ENCODE measurements around the gene WDR4.
A peak's percentile ranks its signal among the peaks of the same experiment; 100 is the strongest.
"Not testable (repeated sequence)": the region's sequence is repeated elsewhere in the genome, so short reads cannot be mapped to it uniquely, and the experiment has no call there.

The WDR4 gene

GRCh38 chr21:42854246-42855010, 24.9 kb downstream of the WDR4 start:
- H3K27ac Mint-ChIP-seq = no peak overlapping the region

GRCh38 chr21:42853621-42854020, 25.7 kb downstream of the WDR4 start:
- Mint-ChIP-seq H3K4me1 (peaks cover under 1% of the 10 kb centered on the region), H3K9me3 (peaks cover 4% of the 10 kb centered on the region), H3K27ac (no peak overlapping the region), H3K36me3 (peaks cover 27% of the 10 kb centered on the region), H3K27me3 (no peaks in the 10 kb centered on the region), H3K4me3 (no peak overlapping the region)
- no peak for DNase-seq (ENCODE audit: low spot score in 2 of 2)
- no peak for ATAC-seq (ENCODE audit: low read depth)

More at GRCh38 chr21:42854246-42855010, 24.9 kb downstream of the WDR4 start:
- Mint-ChIP-seq H3K4me3 (no peak overlapping the region), H3K4me1 (peaks cover 2% of the 10 kb centered on the region), H3K36me3 (peaks cover 22% of the 10 kb centered on the region), H3K9me3 (no peaks in the 10 kb centered on the region), H3K27me3 (no peaks in the 10 kb centered on the region)
- ATAC-seq (ENCODE audit: low read depth) (no peak), DNase-seq (ENCODE audit: low spot score in 2 of 2) (no peak)

- peaks cover 5% of the 10 kb centered on the region for H3K9me3 Mint-ChIP-seq
- no peak for DNase-seq (ENCODE audit: low spot score in 2 of 2)
- no peaks in the 10 kb centered on the region for H3K27me3 Mint-ChIP-seq
- peaks cover 32% of the 10 kb centered on the region for H3K36me3 Mint-ChIP-seq
- no peak for ATAC-seq (ENCODE audit: low read depth)
- H3K4me3 Mint-ChIP-seq = no peak overlapping the region
- peaks cover 4% of the 10 kb centered on the region for H3K4me1 Mint-ChIP-seq
- H3K27ac Mint-ChIP-seq = no peak overlapping the region
These were observed 26.3 kb downstream of the WDR4 start for GRCh38 chr21:42852925-42853570.

GRCh38 chr21:42851812-42852665, 27.3 kb downstream of the WDR4 start:
- ATAC-seq (ENCODE audit: low read depth) (no peak), DNase-seq (ENCODE audit: low spot score in 2 of 2) (no peak)
- no peaks in the 10 kb centered on the region for H3K27me3 Mint-ChIP-seq
- H3K4me3 Mint-ChIP-seq = no peak overlapping the region
- H3K27ac Mint-ChIP-seq = peak overlapping the region; percentile 24
- peaks cover 5% of the 10 kb centered on the region for H3K9me3 Mint-ChIP-seq
- peaks cover 4% of the 10 kb centered on the region for H3K4me1 Mint-ChIP-seq
- peaks cover 29% of the 10 kb centered on the region for H3K36me3 Mint-ChIP-seq

- H3K27ac Mint-ChIP-seq = no peak overlapping the region
- H3K4me3 Mint-ChIP-seq = no peak overlapping the region
- peaks cover 5% of the 10 kb centered on the region for H3K9me3 Mint-ChIP-seq
- ATAC-seq (ENCODE audit: low read depth) (peak; percentile 67), DNase-seq (ENCODE audit: low spot score in 2 of 2) (peak; percentile 21 to 49)
- H3K4me1 Mint-ChIP-seq = peaks cover 4% of the 10 kb centered on the region
- H3K36me3 Mint-ChIP-seq = peaks cover 30% of the 10 kb centered on the region
- no peaks in the 10 kb centered on the region for H3K27me3 Mint-ChIP-seq
These were observed 28.4 kb downstream of the WDR4 start for GRCh38 chr21:42850866-42851391.

DNA sequence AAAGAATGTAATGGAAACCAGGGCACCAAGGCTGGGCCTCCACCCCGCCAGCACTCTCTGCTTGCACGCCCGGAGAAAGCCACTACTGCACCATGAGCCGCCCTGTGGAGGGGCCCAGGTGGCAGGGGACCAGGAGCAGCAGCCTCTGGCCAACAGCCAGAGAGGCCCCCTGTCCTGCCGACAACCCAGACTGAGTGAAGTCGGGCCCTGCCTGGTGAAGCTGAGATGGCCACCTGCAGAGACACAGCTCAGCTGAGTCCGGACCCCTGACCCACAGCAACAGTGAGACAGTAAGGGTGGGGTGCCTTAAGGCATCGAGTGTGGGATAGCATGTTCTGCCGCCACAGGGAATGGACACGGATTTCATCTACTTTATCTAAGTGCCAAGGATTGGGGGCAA, 28.9 kb downstream of the WDR4 start:
- Mint-ChIP-seq H3K4me3 (no peak overlapping the region), H3K27me3 (no peaks in the 10 kb centered on the region), H3K9me3 (peaks cover 5% of the 10 kb centered on the region), H3K36me3 (peaks cover 30% of the 10 kb centered on the region), H3K27ac (no peak overlapping the region), H3K4me1 (peaks cover 4% of the 10 kb centered on the region)
- ATAC-seq (ENCODE audit: low read depth) (no peak), DNase-seq (ENCODE audit: low spot score in 2 of 2) (no peak)

DNA sequence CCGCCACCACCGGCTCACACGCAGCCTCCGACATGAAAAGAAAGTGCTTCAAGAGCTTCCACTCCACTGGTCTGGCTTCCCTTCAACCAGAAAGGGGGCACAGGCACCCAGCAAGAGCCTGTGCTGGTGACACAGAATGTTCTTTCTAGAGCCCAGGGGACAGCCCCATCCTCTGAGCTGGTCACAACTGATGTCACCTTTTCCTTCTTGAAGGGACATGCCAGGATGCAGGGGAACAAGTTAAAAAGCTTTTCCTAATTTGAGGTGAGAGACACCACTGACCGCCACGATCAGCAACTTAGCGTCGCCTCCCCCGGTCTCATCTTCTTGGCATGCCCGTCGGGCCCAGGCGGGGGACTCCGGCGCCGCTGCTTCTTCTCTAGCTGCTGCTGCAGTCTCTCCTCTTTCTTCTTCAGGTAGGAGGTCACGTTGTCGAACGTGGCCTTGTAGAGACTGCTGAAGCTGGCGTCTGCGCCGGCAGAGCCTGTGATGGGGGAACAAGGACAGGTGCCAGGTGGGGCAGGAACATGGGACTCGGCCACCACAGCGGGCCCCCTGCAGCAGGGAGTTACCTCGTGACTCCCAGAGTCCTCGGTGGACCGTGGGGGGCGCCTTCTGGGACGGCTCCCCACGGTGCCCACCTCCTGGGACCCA, 29.5 kb downstream of the WDR4 start:
- peaks cover 30% of the 10 kb centered on the region for H3K36me3 Mint-ChIP-seq
- H3K9me3 Mint-ChIP-seq = peaks cover 5% of the 10 kb centered on the region
- no peak for ATAC-seq (ENCODE audit: low read depth)
- H3K4me3 Mint-ChIP-seq = no peak overlapping the region
- no peak for DNase-seq (ENCODE audit: low spot score in 2 of 2)
- H3K27ac Mint-ChIP-seq = no peak overlapping the region
- no peaks in the 10 kb centered on the region for H3K27me3 Mint-ChIP-seq
- peaks cover 4% of the 10 kb centered on the region for H3K4me1 Mint-ChIP-seq

DNA sequence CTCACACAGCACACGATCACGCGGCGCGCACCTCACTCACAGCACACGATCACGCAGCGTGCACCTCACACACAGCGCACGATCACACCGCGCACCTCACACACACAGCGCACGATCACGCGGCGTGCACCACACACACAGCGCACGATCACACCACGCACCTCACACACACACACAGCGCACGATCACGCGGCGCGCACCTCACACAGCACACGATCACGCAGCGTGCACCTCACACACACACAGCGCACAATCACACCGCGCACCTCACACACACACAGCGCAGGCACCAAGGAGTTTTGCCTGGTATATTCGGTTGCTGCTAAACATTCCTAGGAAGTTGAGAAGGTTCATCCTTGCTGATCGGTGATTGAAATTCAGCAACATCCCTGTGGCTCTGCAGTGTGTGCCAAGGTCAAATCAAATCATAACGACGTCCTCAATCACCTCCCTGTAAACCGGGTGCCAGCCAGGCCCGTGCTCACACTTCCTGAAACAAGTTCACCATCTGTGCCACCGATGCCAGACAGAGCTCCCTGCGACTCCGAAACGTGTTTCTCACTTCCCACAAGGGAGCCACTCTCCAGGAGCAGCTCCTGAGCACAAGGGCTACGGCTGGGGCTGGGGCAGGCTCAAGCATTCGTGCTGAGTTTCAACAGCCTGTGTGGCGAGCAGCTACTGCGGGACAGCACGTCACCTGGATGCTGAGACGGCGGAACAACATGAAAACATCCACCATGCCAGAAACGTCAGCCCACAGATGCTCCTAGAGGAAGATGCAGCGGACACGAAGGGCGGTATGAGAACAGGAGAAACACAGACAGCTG, 30.2 kb downstream of the WDR4 start:
- DNase-seq (ENCODE audit: low spot score in 2 of 2) = no peak
- Mint-ChIP-seq H3K4me3 (no peak overlapping the region), H3K27me3 (no peaks in the 10 kb centered on the region), H3K4me1 (peaks cover 4% of the 10 kb centered on the region), H3K27ac (no peak overlapping the region), H3K9me3 (peaks cover 5% of the 10 kb centered on the region), H3K36me3 (peaks cover 27% of the 10 kb centered on the region)
- ATAC-seq (ENCODE audit: low read depth) = no peak

- ATAC-seq (ENCODE audit: low read depth); H3K9me3 Mint-ChIP-seq; H3K27me3 Mint-ChIP-seq; H3K4me3 Mint-ChIP-seq; H3K4me1 Mint-ChIP-seq; DNase-seq (ENCODE audit: low spot score in 2 of 2): not testable (repeated sequence)
- H3K27ac Mint-ChIP-seq = peak overlapping the region; percentile 41
- H3K36me3 Mint-ChIP-seq = peaks cover 30% of the 10 kb centered on the region
These were observed 31.0 kb downstream of the WDR4 start for GRCh38 chr21:42848144-42848931.

- H3K36me3 Mint-ChIP-seq = peaks cover 32% of the 10 kb centered on the region
- peaks cover 4% of the 10 kb centered on the region for H3K4me1 Mint-ChIP-seq
- no peaks in the 10 kb centered on the region for H3K27me3 Mint-ChIP-seq
- DNase-seq (ENCODE audit: low spot score in 2 of 2) (no peak), ATAC-seq (ENCODE audit: low read depth) (no peak)
- H3K9me3 Mint-ChIP-seq = peaks cover 5% of the 10 kb centered on the region
- no peak overlapping the region for H3K4me3 Mint-ChIP-seq
- H3K27ac Mint-ChIP-seq = no peak overlapping the region
These were observed 31.6 kb downstream of the WDR4 start for GRCh38 chr21:42847726-42848125.

- DNase-seq (ENCODE audit: low spot score in 2 of 2) (no peak), ATAC-seq (ENCODE audit: low read depth) (no peak)
- peaks cover 32% of the 10 kb centered on the region for H3K36me3 Mint-ChIP-seq
- peaks cover 4% of the 10 kb centered on the region for H3K4me1 Mint-ChIP-seq
- H3K27me3 Mint-ChIP-seq = no peaks in the 10 kb centered on the region
- no peak overlapping the region for H3K4me3 Mint-ChIP-seq
- no peak overlapping the region for H3K27ac Mint-ChIP-seq
- peaks cover 5% of the 10 kb centered on the region for H3K9me3 Mint-ChIP-seq
These were observed 32.2 kb downstream of the WDR4 start for GRCh38 chr21:42847051-42847707.

GRCh38 chr21:42846221-42846620, 33.1 kb downstream of the WDR4 start:
- DNase-seq (ENCODE audit: low spot score in 2 of 2) (no peak), ATAC-seq (ENCODE audit: low read depth) (no peak)
- Mint-ChIP-seq H3K27ac (no peak overlapping the region), H3K27me3 (no peaks in the 10 kb centered on the region), H3K9me3 (peaks cover 5% of the 10 kb centered on the region), H3K4me1 (peaks cover 4% of the 10 kb centered on the region), H3K36me3 (peaks cover 29% of the 10 kb centered on the region), H3K4me3 (no peak overlapping the region)

Measured in memory B cell (primary cell).